ENCODE measurements around the gene CD247.

The CD247 gene

GRCh38 chr1:167442854-167443565 is 75.3 kb downstream of the CD247 start:
- no peak for TF ChIP-seq CTCF (IDR thresholded peaks at IDR 0.05; ENCODE audit: extremely low read depth, insufficient read depth, missing control alignments)
- in situ Hi-C loops (cut with MboI; ENCODE audit: low pct_unique_long_range_greater_than_20kb, low sequenced_read_pairs, unreplicated experiment) = loop anchor here (10.0 to 25.0 kb wide), 3 partner anchors 92 to 531 kb away; no protein-coding TSS in a partner anchor

GRCh38 chr1:167442142-167442848 is 76.0 kb downstream of the CD247 start:
- peak; percentile 92 for TF ChIP-seq CTCF (IDR thresholded peaks at IDR 0.05; ENCODE audit: extremely low read depth, insufficient read depth, missing control alignments)
- in situ Hi-C loops (cut with MboI; ENCODE audit: low pct_unique_long_range_greater_than_20kb, low sequenced_read_pairs, unreplicated experiment) = loop anchor here (10.0 to 25.0 kb wide), 3 partner anchors 93 to 530 kb away; no protein-coding TSS in a partner anchor
- DNase-seq (ENCODE audit: low spot score) = peak; percentile 87

More at GRCh38 chr1:167442854-167443565, 75.3 kb downstream of the CD247 start:
- DNase-seq (ENCODE audit: low spot score) = no peak

- in situ Hi-C loops (cut with MboI; ENCODE audit: low pct_unique_long_range_greater_than_20kb, low sequenced_read_pairs, unreplicated experiment) = loop anchor here (10.0 to 25.0 kb wide), 3 partner anchors 94 to 529 kb away; no protein-coding TSS in a partner anchor
- DNase-seq (ENCODE audit: low spot score) = no peak
- no peak for TF ChIP-seq CTCF (IDR thresholded peaks at IDR 0.05; ENCODE audit: extremely low read depth, insufficient read depth, missing control alignments)
These were observed 77.1 kb downstream of the CD247 start for GRCh38 chr1:167441222-167441621.

GRCh38 chr1:167440776-167441175 is 77.6 kb downstream of the CD247 start:
- in situ Hi-C loops (cut with MboI; ENCODE audit: low pct_unique_long_range_greater_than_20kb, low sequenced_read_pairs, unreplicated experiment) = loop anchor here (10.0 to 25.0 kb wide), 3 partner anchors 94 to 528 kb away; no protein-coding TSS in a partner anchor
- no peak for DNase-seq (ENCODE audit: low spot score)
- no peak for TF ChIP-seq CTCF (IDR thresholded peaks at IDR 0.05; ENCODE audit: extremely low read depth, insufficient read depth, missing control alignments)

GRCh38 chr1:167440345-167440744 is 78.0 kb downstream of the CD247 start:
- TF ChIP-seq CTCF (IDR thresholded peaks at IDR 0.05; ENCODE audit: extremely low read depth, insufficient read depth, missing control alignments) = no peak
- DNase-seq (ENCODE audit: low spot score) = no peak
- in situ Hi-C loops (cut with MboI; ENCODE audit: low pct_unique_long_range_greater_than_20kb, low sequenced_read_pairs, unreplicated experiment) = loop anchor here (10.0 to 25.0 kb wide), 3 partner anchors 94 to 528 kb away; no protein-coding TSS in a partner anchor

GRCh38 chr1:167439301-167439988 is 78.9 kb downstream of the CD247 start:
- in situ Hi-C loops (cut with MboI; ENCODE audit: low pct_unique_long_range_greater_than_20kb, low sequenced_read_pairs, unreplicated experiment) = loop anchor here (10.0 to 25.0 kb wide), 2 partner anchors 175 to 527 kb away; no protein-coding TSS in a partner anchor
- TF ChIP-seq CTCF (IDR thresholded peaks at IDR 0.05; ENCODE audit: extremely low read depth, insufficient read depth, missing control alignments) = peak; percentile 34
- peak; percentile 51 for DNase-seq (ENCODE audit: low spot score)
